H1 (cell line): ENCODE data around the gene OMA1. TPM values are rescaled to one million over a fixed set of nuclear protein-coding genes. Genes with fewer than 3 reads are reported as not detected.

ENCODE experiments used
- BRCA1 ChIP-seq: IDR thresholded peaks from 2 replicates; pipeline ENCODE4 v1.6.1; 2012; ENCODE audit warnings: low read depth, low read length, improper control_type of control experiment
- CHD2 ChIP-seq: IDR thresholded peaks from 2 replicates; pipeline ENCODE4 v1.6.1; 2012; ENCODE audit warnings: low read length, improper control_type of control experiment
- CHD7 ChIP-seq: fragments of 300-600 bp; sonication (generic); IDR thresholded peaks from 2 replicates; pipeline ENCODE4 v1.7.1; 2012; ENCODE audit warnings: low read length, moderate library complexity, mild to moderate bottlenecking, inconsistent platforms; ENCODE audit not compliant: insufficient replicate concordance
- GTF2F1 ChIP-seq: IDR thresholded peaks from 2 replicates; pipeline ENCODE4 v1.6.1; 2012; ENCODE audit warnings: low read depth, low read length, improper control_type of control experiment, borderline replicate concordance
- KDM1A ChIP-seq: fragments of 200-600, 300-600 bp; sonication (generic); IDR thresholded peaks from 2 replicates; pipeline ENCODE4 v1.7.1; 2016; ENCODE audit warnings: mild to moderate bottlenecking, low read length, borderline replicate concordance
- POU5F1 ChIP-seq: IDR thresholded peaks from 2 replicates; pipeline ENCODE4 v1.6.1; 2011; ENCODE audit warnings: low read depth, mild to moderate bottlenecking, low read length, moderate library complexity
- TEAD4 ChIP-seq: IDR thresholded peaks from 2 replicates; pipeline ENCODE4 v1.6.1; 2012; ENCODE audit warnings: low read depth, low read length, inconsistent platforms, mixed read lengths
- polyA plus RNA-seq, 7 experiments: library from polyadenylated mRNA; depleted of rRNA in 3 of 7; stranded (reverse) in 5 of 7; unstranded in 2 of 7; fragments of >200 nt in 5 of 7; fragments of 200-250 nt in 2 of 7; gene quantifications; 1 replicate in 5 of 7; 2 replicates in 1 of 7; 4 replicates in 1 of 7; pipeline versions ENCODE4 v1.2.1 to v1.2.3, GENCODE V29; 2011 to 2013; ENCODE audit warnings: missing spikeins in 2 of 7, mixed read lengths in 2 of 7
- total RNA-seq: library from RNA; stranded (reverse); fragmentation: NEBNext Ultra II Directional; extraction: Animal tissue kit (Norgen Biotek cat#: 25700); gene quantifications from 2 replicates; pipeline ENCODE4 v1.2.1, GENCODE V29; 2021

OMA1 gene
- total and polyA plus RNA-seq, 2 of the 8 experiments (the other 6 are each of a cell fraction or from before 2014, with no cell fraction given): 7.7 to 11.7 TPM

- no peak for TF ChIP-seq CHD7
- TF ChIP-seq BRCA1: no peak
- TF ChIP-seq TEAD4: no peak
- no peak for TF ChIP-seq CHD2
- TF ChIP-seq KDM1A: no peak
- TF ChIP-seq GTF2F1: no peak
- TF ChIP-seq POU5F1: no peak
Measured at GRCh38 chr1:58505286-58505685, 41.2 kb downstream of the OMA1 start (continued).
